Skeletal muscle tissue (tissue), 4 donors: ENCODE data around the gene CRADD. TPM values are rescaled to one million over a fixed set of nuclear protein-coding genes. Genes with fewer than 3 reads are reported as not detected.
"Not testable (repeated sequence)": the region's sequence is repeated elsewhere in the genome, so short reads cannot be mapped to it uniquely, and the experiment has no call there.

Experiments used
- H3K27ac ChIP-seq: one replicate; pipeline ENCODE4 v1.7.0; 2013; ENCODE audit warnings: mild to moderate bottlenecking, low read depth, low read length, inconsistent platforms
- H3K27me3 ChIP-seq, 3 donors: one replicate each; pipeline ENCODE4 v1.7.0; 2013; ENCODE audit warnings: low read length in 3 of 3; ENCODE audit not compliant: control insufficient read depth in 3 of 3, insufficient read depth in 3 of 3
- H3K36me3 ChIP-seq, 3 donors: one replicate each; pipeline ENCODE4 v1.7.0; 2013; ENCODE audit warnings: low read length in 3 of 3; ENCODE audit not compliant: control insufficient read depth in 3 of 3, insufficient read depth in 3 of 3
- H3K4me1 ChIP-seq, 3 donors: one replicate each; pipeline ENCODE4 v1.7.0; 2013; ENCODE audit warnings: low read length in 3 of 3, mild to moderate bottlenecking in 3 of 3; ENCODE audit not compliant: control insufficient read depth in 3 of 3, insufficient read depth in 3 of 3
- H3K4me3 ChIP-seq, 3 donors: one replicate each; pipeline ENCODE4 v1.7.0; 2013; ENCODE audit warnings: low read length in 3 of 3
- H3K9ac ChIP-seq, 3 donors: one replicate each; pipeline ENCODE4 v1.7.0; 2013; ENCODE audit warnings: low read length in 3 of 3, mild to moderate bottlenecking in 3 of 3, moderate library complexity in 2 of 3, low read depth in 1 of 3
- H3K9me3 ChIP-seq, 3 donors: one replicate each; pipeline ENCODE4 v1.7.0; 2013; ENCODE audit warnings: low read length in 3 of 3; ENCODE audit not compliant: control insufficient read depth in 3 of 3
- total RNA-seq: library from RNA; depleted of rRNA; stranded (reverse); fragments of >200 nt; gene quantifications from one replicate; pipeline ENCODE4 v1.2.3, GENCODE V29; 2014
- donor health status: Osteomylitis.

Gene CRADD
- total RNA-seq, 1 donor from 2014 or later: 18.3 TPM

GRCh38 chr12:93883436-93884154, 206.4 kb downstream of the CRADD start:
- Histone ChIP-seq H3K4me3 (no peak overlapping the region), H3K36me3 (no peaks in the 10 kb centered on the region), H3K9ac (no peak overlapping the region), H3K9me3 (no peaks in the 10 kb centered on the region), H3K27me3 (no peaks in the 10 kb centered on the region), H3K4me1 (peaks cover 0 to 6% (median 4%) of the 10 kb centered on the region in 3 donors), H3K27ac (no peak overlapping the region)

GRCh38 chr12:93884794-93885460, 207.8 kb downstream of the CRADD start:
- Histone ChIP-seq H3K9me3 (no peaks in the 10 kb centered on the region), H3K27ac (no peak overlapping the region), H3K4me1 (peaks cover 0 to 2% (median 0%) of the 10 kb centered on the region in 3 donors), H3K36me3 (no peaks in the 10 kb centered on the region), H3K4me3 (no peak overlapping the region), H3K9ac (no peak overlapping the region), H3K27me3 (no peaks in the 10 kb centered on the region)

GRCh38 chr12:93885973-93886532, 208.9 kb downstream of the CRADD start:
- not testable (repeated sequence) for H3K36me3 ChIP-seq, H3K4me1 ChIP-seq, H3K27me3 ChIP-seq, H3K9me3 ChIP-seq, H3K27ac ChIP-seq, H3K9ac ChIP-seq, H3K4me3 ChIP-seq

- Histone ChIP-seq H3K9ac (no peak overlapping the region), H3K9me3 (no peaks in the 10 kb centered on the region), H3K4me3 (no peak overlapping the region), H3K27me3 (no peaks in the 10 kb centered on the region), H3K27ac (no peak overlapping the region), H3K36me3 (no peaks in the 10 kb centered on the region), H3K4me1 (no peaks in the 10 kb centered on the region)
Observed at GRCh38 chr12:93886533-93887511, 209.6 kb downstream of the CRADD start.

- Histone ChIP-seq H3K9ac (no peak overlapping the region), H3K36me3 (no peaks in the 10 kb centered on the region), H3K4me3 (no peak overlapping the region), H3K27ac (no peak overlapping the region), H3K27me3 (no peaks in the 10 kb centered on the region), H3K9me3 (no peaks in the 10 kb centered on the region), H3K4me1 (peaks cover 15 to 17% (median 15%) of the 10 kb centered on the region in 3 donors)
Observed at GRCh38 chr12:93888964-93889363, 211.8 kb downstream of the CRADD start.

- Histone ChIP-seq H3K27me3 (no peaks in the 10 kb centered on the region), H3K36me3 (no peaks in the 10 kb centered on the region), H3K27ac (no peak overlapping the region), H3K9ac (no peak overlapping the region), H3K4me1 (peaks cover 22 to 24% (median 22%) of the 10 kb centered on the region in 3 donors), H3K4me3 (no peak overlapping the region), H3K9me3 (no peaks in the 10 kb centered on the region)
Observed at GRCh38 chr12:93889516-93890212, 212.5 kb downstream of the CRADD start.

GRCh38 chr12:93892423-93893268, 215.5 kb downstream of the CRADD start:
- Histone ChIP-seq H3K4me1 (peaks cover 29 to 33% (median 30%) of the 10 kb centered on the region in 3 donors), H3K9me3 (no peaks in the 10 kb centered on the region), H3K9ac (peak overlapping the region; percentile 34 to 63 (median 46)), H3K36me3 (no peaks in the 10 kb centered on the region), H3K4me3 (peak overlapping the region in 1 of 3 donors; percentile 22), H3K27ac (peak overlapping the region; percentile 49), H3K27me3 (no peaks in the 10 kb centered on the region)

- H3K27me3 ChIP-seq: no peaks in the 10 kb centered on the region
- H3K9ac ChIP-seq: peak overlapping the region; percentile 48 to 77 (median 58)
- H3K4me1 ChIP-seq: peaks cover 29 to 33% (median 30%) of the 10 kb centered on the region in 3 donors
- H3K27ac ChIP-seq: peak overlapping the region; percentile 86
- H3K36me3 ChIP-seq: no peaks in the 10 kb centered on the region
- H3K9me3 ChIP-seq: no peaks in the 10 kb centered on the region
- peak overlapping the region; percentile 56 to 58 (median 56) for H3K4me3 ChIP-seq
Observed at GRCh38 chr12:93894391-93895088, 217.4 kb downstream of the CRADD start.
